H9 (cell line): ENCODE results near the gene BBX. TPM values are rescaled to one million over a fixed set of nuclear protein-coding genes. Genes with fewer than 3 reads are reported as not detected.

Source experiments
- DNase-seq: peaks from one replicate; pipeline ENCODE4 v3.0.0-alpha.2; 2017
- H2AFZ ChIP-seq: one replicate; pipeline ENCODE4 v1.6.1; 2013; ENCODE audit warnings: mild to moderate bottlenecking, low read length, control low read depth, moderate library complexity
- H2AK5ac ChIP-seq: 2 replicates; pipeline ENCODE4 v1.6.1; 2013; ENCODE audit warnings: low read length, control low read depth, mixed read lengths; ENCODE audit not compliant: insufficient read length
- H2BK120ac ChIP-seq: one replicate; pipeline ENCODE4 v1.6.1; 2013; ENCODE audit warnings: low read depth, mild to moderate bottlenecking, low read length, control low read depth, inconsistent platforms; ENCODE audit not compliant: poor library complexity, severe bottlenecking
- H2BK12ac ChIP-seq: 2 replicates; pipeline ENCODE4 v1.6.1; 2013; ENCODE audit warnings: low read length, control low read depth, mixed read lengths, low read depth; ENCODE audit not compliant: insufficient read length
- H2BK15ac ChIP-seq: 2 replicates; pipeline ENCODE4 v1.6.1; 2013; ENCODE audit warnings: low read depth, low read length, control low read depth
- H2BK20ac ChIP-seq: one replicate; pipeline ENCODE4 v1.6.1; 2013; ENCODE audit warnings: low read depth, mild to moderate bottlenecking, low read length, control low read depth, inconsistent platforms; ENCODE audit not compliant: poor library complexity, severe bottlenecking
- H2BK5ac ChIP-seq: 2 replicates; pipeline ENCODE4 v1.6.1; 2013; ENCODE audit warnings: low read length, control low read depth, mixed read lengths; ENCODE audit not compliant: insufficient read length
- H3K14ac ChIP-seq: 2 replicates; pipeline ENCODE4 v1.6.1; 2013; ENCODE audit warnings: low read length, control low read depth; ENCODE audit not compliant: insufficient read depth
- H3K18ac ChIP-seq: 2 replicates; pipeline ENCODE4 v1.6.1; 2013; ENCODE audit warnings: low read depth, mild to moderate bottlenecking, mixed read lengths, low read length, control low read depth; ENCODE audit not compliant: insufficient read length
- H3K23ac ChIP-seq: 2 replicates; pipeline ENCODE4 v1.6.1; 2013; ENCODE audit warnings: low read length, control low read depth, mixed read lengths, low read depth; ENCODE audit not compliant: insufficient read length
- H3K23me2 ChIP-seq: 2 replicates; pipeline ENCODE4 v1.6.1; 2013; ENCODE audit warnings: low read depth, mild to moderate bottlenecking, mixed read lengths, low read length, control low read depth; ENCODE audit not compliant: insufficient read length, poor library complexity, severe bottlenecking
- H3K27ac ChIP-seq: 2 replicates; pipeline ENCODE4 v1.5.1; 2013; ENCODE audit warnings: low read length, control low read depth, mixed read lengths, low read depth; ENCODE audit not compliant: insufficient read length
- H3K27me3 ChIP-seq: 2 replicates; pipeline ENCODE4 v1.6.1; 2013; ENCODE audit warnings: low read length, control low read depth, inconsistent platforms; ENCODE audit not compliant: insufficient read depth
- H3K4ac ChIP-seq: 2 replicates; pipeline ENCODE4 v1.6.1; 2013; ENCODE audit warnings: low read depth, mild to moderate bottlenecking, control low read depth, inconsistent platforms, low read length, moderate library complexity
- H3K4me1 ChIP-seq: 2 replicates; pipeline ENCODE4 v1.6.1; 2013; ENCODE audit warnings: low read length, control low read depth, inconsistent platforms; ENCODE audit not compliant: insufficient read depth
- H3K4me2 ChIP-seq: 2 replicates; pipeline ENCODE4 v1.6.1; 2013; ENCODE audit warnings: low read length, control low read depth, mixed read lengths; ENCODE audit not compliant: insufficient read length, insufficient read depth
- H3K56ac ChIP-seq: 2 replicates; pipeline ENCODE4 v1.6.1; 2013; ENCODE audit warnings: low read depth, mild to moderate bottlenecking, mixed read lengths, low read length, control low read depth; ENCODE audit not compliant: insufficient read length
- H3K79me1 ChIP-seq: 2 replicates; pipeline ENCODE4 v1.6.1; 2013; ENCODE audit warnings: low read depth, mild to moderate bottlenecking, moderate library complexity, low read length, control low read depth, inconsistent platforms; ENCODE audit not compliant: insufficient read depth, poor library complexity, severe bottlenecking
- H3K79me2 ChIP-seq: 2 replicates; pipeline ENCODE4 v1.6.1; 2013; ENCODE audit warnings: low read length, control low read depth, inconsistent platforms; ENCODE audit not compliant: insufficient read depth
- H3K9ac ChIP-seq: 2 replicates; pipeline ENCODE4 v1.6.1; 2013; ENCODE audit warnings: low read length, control low read depth, mixed read lengths; ENCODE audit not compliant: insufficient read length; ENCODE audit errors: extremely low read depth
- H3K9me3 ChIP-seq: one replicate; pipeline ENCODE4 v1.6.1; 2013; ENCODE audit warnings: low read depth, low read length, inconsistent platforms; ENCODE audit not compliant: control insufficient read depth
- H3T11ph ChIP-seq: one replicate; pipeline ENCODE4 v1.6.1; 2013; ENCODE audit warnings: mild to moderate bottlenecking, low read length, control low read depth, inconsistent platforms
- H4K20me1 ChIP-seq: one replicate; pipeline ENCODE4 v1.6.1; 2013; ENCODE audit not compliant: control insufficient read depth, insufficient read length, insufficient read depth
- H4K5ac ChIP-seq: 2 replicates; pipeline ENCODE4 v1.6.1; 2013; ENCODE audit warnings: low read depth, mild to moderate bottlenecking, mixed read lengths, low read length, control low read depth; ENCODE audit not compliant: insufficient read length
- H4K8ac ChIP-seq: replicated peaks from 2 replicates; pipeline ENCODE4 v1.6.1; 2013; ENCODE audit warnings: low read length, control low read depth, mixed read lengths, low read depth; ENCODE audit not compliant: insufficient read length
- H4K91ac ChIP-seq: 2 replicates; pipeline ENCODE4 v1.6.1; 2013; ENCODE audit warnings: low read depth, mild to moderate bottlenecking, moderate library complexity, mixed read lengths, low read length, control low read depth; ENCODE audit not compliant: insufficient read length
- H3K27ac Mint-ChIP-seq, 3 experiments: 2 replicates in 2 of 3; 3 replicates in 1 of 3; pipeline ENCODE4 v1.8.0; 2020 to 2021; ENCODE audit warnings: mixed read lengths in 3 of 3, mild to moderate bottlenecking in 1 of 3, moderate library complexity in 1 of 3
- H3K27me3 Mint-ChIP-seq: 2 replicates; pipeline ENCODE4 v1.8.0; 2021; ENCODE audit warnings: low read depth, mild to moderate bottlenecking, moderate library complexity, mixed read lengths
- H3K36me3 Mint-ChIP-seq, 3 experiments: 2 replicates in 2 of 3; 3 replicates in 1 of 3; pipeline ENCODE4 v1.8.0; 2020 to 2021; ENCODE audit warnings: low read depth in 3 of 3, mixed read lengths in 3 of 3; ENCODE audit not compliant: insufficient read depth in 1 of 3
- H3K4me1 Mint-ChIP-seq, 2 experiments: 2 replicates each; pipeline ENCODE4 v1.8.0; 2020; ENCODE audit warnings: mixed read lengths in 2 of 2
- H3K4me3 Mint-ChIP-seq, 2 experiments: 2 replicates in 1 of 2; 3 replicates in 1 of 2; pipeline ENCODE4 v1.8.0; 2020 to 2021; ENCODE audit warnings: mild to moderate bottlenecking in 2 of 2, mixed read lengths in 2 of 2, moderate library complexity in 1 of 2
- H3K9me3 Mint-ChIP-seq, 2 experiments: 2 replicates in 1 of 2; 3 replicates in 1 of 2; pipeline ENCODE4 v1.8.0; 2020; ENCODE audit warnings: mild to moderate bottlenecking in 2 of 2, mixed read lengths in 2 of 2, moderate library complexity in 1 of 2
- CTCF ChIP-seq: fragments of 200-600 bp; sonication (generic); conservative IDR thresholded peaks from 3 replicates; pipeline ENCODE4 v1.8.0; 2021; ENCODE audit warnings: antibody characterized with exemption, mild to moderate bottlenecking
- whole genome bisulfite sequencing: extraction: QIAGEN DNeasy Blood & Tissue Kit; methylation state at CpG from one replicate; pipeline ENCODE4 v1.1.7; 2013; ENCODE audit warnings: missing lambda C conversion rate, low lambda C conversion rate, mixed read lengths; ENCODE audit not compliant: insufficient read length; ENCODE audit errors: extremely low coverage; 5-methylcytosine and 5-hydroxymethylcytosine counted together
- total RNA-seq: library from RNA; stranded (reverse); gene quantifications from 2 replicates; pipeline ENCODE4 v1.2.1, GENCODE V29; 2021

BBX gene
- total RNA-seq, 1 experiment from 2014 or later, result 34.8 TPM

GRCh38 chr3:107790612-107791011 is 267.9 kb downstream of the BBX start:
- Histone ChIP-seq H3K23me2 (no peaks in the 10 kb centered on the region), H3K4me2 (no peak overlapping the region), H3T11ph (no peak overlapping the region), H3K4me1 (no peaks in the 10 kb centered on the region), H3K4ac (no peak overlapping the region), H4K5ac (no peak overlapping the region), H3K27ac (no peak overlapping the region), H2BK120ac (no peak overlapping the region), H4K20me1 (no peaks in the 10 kb centered on the region), H3K14ac (no peak overlapping the region), H3K9ac (no peak overlapping the region), H2AFZ (no peak overlapping the region), H4K91ac (no peak overlapping the region), H2BK5ac (no peak overlapping the region), H3K56ac (no peak overlapping the region), H3K79me1 (no peaks in the 10 kb centered on the region), H3K27me3 (no peaks in the 10 kb centered on the region), H2BK12ac (no peak overlapping the region), H2AK5ac (no peak overlapping the region), H2BK15ac (no peak overlapping the region), H3K9me3 (no peaks in the 10 kb centered on the region), H3K18ac (no peak overlapping the region), H4K8ac (no peak overlapping the region), H2BK20ac (no peak overlapping the region), H3K23ac (no peak overlapping the region), H3K79me2 (no peaks in the 10 kb centered on the region)
- no CpG with 5 or more reads among the region's 6 CpGs for WGBS
- no peak for TF ChIP-seq CTCF
- H3K27me3 Mint-ChIP-seq, result no peaks in the 10 kb centered on the region
- no peak overlapping the region for H3K4me3 Mint-ChIP-seq
- no peak overlapping the region for H3K27ac Mint-ChIP-seq
- H3K4me1 Mint-ChIP-seq, result no peaks in the 10 kb centered on the region
- peaks cover 6 to 31% (median 15%) of the 10 kb centered on the region in 3 experiments; a peak in 6 of 7 replicates for H3K36me3 Mint-ChIP-seq
- H3K9me3 Mint-ChIP-seq, result no peaks in the 10 kb centered on the region
- no peak for DNase-seq
